ENCODE results near the gene AQP11. TPM values are rescaled to one million over a fixed set of nuclear protein-coding genes. Genes with fewer than 3 reads are reported as not detected.

Gene AQP11
- polyA plus RNA-seq, 2 of the 4 experiments (the other 2 are of a cell fraction): 2.3 to 2.6 TPM

GRCh38 chr11:77560605-77561004 lies 29.1 kb upstream of the AQP11 start:
- Histone ChIP-seq H3K4me2 (peak overlapping the region; percentile 28; the same call in 2 of the 3 replicates), H3K9me3 (peaks cover 19% of the 10 kb centered on the region; the same call in 2 of the 3 replicates), H3K4me1 (peaks cover 27% of the 10 kb centered on the region), H3K27ac (peak overlapping the region; percentile 52 to 79; a peak in 5 of 6 replicates), H3K4me3 (no peak overlapping the region)
- peak in 1 of 2 experiments; percentile 43 for DNase-seq (ENCODE audit: low read depth in 1 of 2, low spot score in 1 of 2)
- TF ChIP-seq HEYL (CRISPR knock-in tag; IDR thresholded peaks at IDR 0.05) (no peak), RFX5 (IDR thresholded peaks at IDR 0.05) (no peak), FOSL2 (IDR thresholded peaks at IDR 0.05) (no peak), FOSL2 (CRISPR knock-in tag; IDR thresholded peaks at IDR 0.05) (peak; percentile 58)
- WGBS (ENCODE audit: missing lambda C conversion rate): 73% methylated on average over 2 of the region's 2 CpGs
- ChIA-PET CTCF (interaction anchor here (1.2 to 1.6 kb wide), 2 partner anchors 12 to 368 kb away, joined by 4 to 9 read pairs; no protein-coding TSS in a partner anchor), POLR2A (no interaction called here)
- FAIRE-seq: no peak
- peak; percentile 50 to 69 for ATAC-seq

GRCh38 chr11:77561257-77561656 lies 28.5 kb upstream of the AQP11 start:
- WGBS (ENCODE audit: missing lambda C conversion rate): 91% methylated on average over 1 of the region's 1 CpG
- Histone ChIP-seq H3K27ac (peak overlapping the region; percentile 52 to 79; a peak in 5 of 6 replicates), H3K4me2 (peak overlapping the region; percentile 28; the same call in 2 of the 3 replicates), H3K4me1 (peaks cover 27% of the 10 kb centered on the region), H3K9me3 (peaks cover 19% of the 10 kb centered on the region; the same call in 2 of the 3 replicates), H3K4me3 (no peak overlapping the region)
- ATAC-seq: no peak
- DNase-seq (ENCODE audit: low read depth in 1 of 2, low spot score in 1 of 2): no peak
- ChIA-PET POLR2A (no interaction called here), CTCF (interaction anchor here (1.4 to 1.6 kb wide), 3 partner anchors 13 to 434 kb away, joined by 3 to 9 read pairs (median 7); no protein-coding TSS in a partner anchor)
- TF ChIP-seq ATOH8 (CRISPR knock-in tag; IDR thresholded peaks at IDR 0.05; ENCODE audit: low read depth) (no peak), ZNF302 (CRISPR knock-in tag; IDR thresholded peaks at IDR 0.05) (no peak), HDAC2 (IDR thresholded peaks at IDR 0.05) (no peak), RFX5 (IDR thresholded peaks at IDR 0.05) (no peak), CHD2 (IDR thresholded peaks at IDR 0.05; ENCODE audit: low read length, partially characterized antibody) (no peak), PBX3 (IDR thresholded peaks at IDR 0.05) (no peak), USF2 (IDR thresholded peaks at IDR 0.05) (no peak), REST (IDR thresholded peaks at IDR 0.05) (no peak), POLR2AphosphoS2 (conservative IDR thresholded peaks at IDR 0.05; ENCODE audit: low read length) (no peak), FOSB (CRISPR knock-in tag; IDR thresholded peaks at IDR 0.05) (no peak), EP300 (IDR thresholded peaks at IDR 0.05) (no peak), EHF (CRISPR knock-in tag; IDR thresholded peaks at IDR 0.05) (no peak), KDM1A (IDR thresholded peaks at IDR 0.05; ENCODE audit: low read depth) (no peak), HEYL (CRISPR knock-in tag; IDR thresholded peaks at IDR 0.05) (no peak)
- FAIRE-seq: no peak

- no peak for DNase-seq (ENCODE audit: low read depth in 1 of 2, low spot score in 1 of 2)
- POLR2A ChIA-PET: no interaction called here
- CTCF ChIA-PET: interaction anchor here (0.8 to 3.3 kb wide), 3 partner anchors 10 to 381 kb away, joined by 5 to 9 read pairs (median 5); no protein-coding TSS in a partner anchor
- ATAC-seq: no peak
- Histone ChIP-seq H3K4me2 (no peak overlapping the region), H3K4me3 (no peak overlapping the region), H3K4me1 (no peaks in the 10 kb centered on the region), H3K9me3 (peaks cover 16% of the 10 kb centered on the region; the same call in 1 of the 3 replicates), H3K27ac (no peak overlapping the region)
- WGBS (ENCODE audit: missing lambda C conversion rate): 39% methylated on average over 4 of the region's 4 CpGs
- FAIRE-seq: no peak
- TF ChIP-seq ATOH8 (CRISPR knock-in tag; IDR thresholded peaks at IDR 0.05; ENCODE audit: low read depth) (no peak), ZNF302 (CRISPR knock-in tag; IDR thresholded peaks at IDR 0.05) (no peak), BHLHE40 (IDR thresholded peaks at IDR 0.05; ENCODE audit: low read depth, low read length) (no peak), EHMT2 (IDR thresholded peaks at IDR 0.05; ENCODE audit: low read depth) (no peak), ZSCAN20 (CRISPR knock-in tag; IDR thresholded peaks at IDR 0.05) (no peak), HEYL (CRISPR knock-in tag; IDR thresholded peaks at IDR 0.05) (no peak), HOXB13 (CRISPR knock-in tag; IDR thresholded peaks at IDR 0.05; ENCODE audit: low read depth) (no peak), CBX2 (IDR thresholded peaks at IDR 0.05; ENCODE audit: borderline replicate concordance, low read depth) (no peak)
These were observed 21.4 kb upstream of the AQP11 start for GRCh38 chr11:77568306-77568705.
